ENCODE data around the gene DGKH. TPM values are rescaled to one million over a fixed set of nuclear protein-coding genes. Genes with fewer than 3 reads are reported as not detected.

Gene DGKH
- polyA plus RNA-seq, 6 donors from 2014 or later = 0.03 to 0.05 (median 0.04) TPM; not detected in 3

- peaks cover 0 to 2% (median 0%) of the 10 kb centered on the region in 7 donors for H3K9me3 Mint-ChIP-seq
- ATAC-seq (ENCODE audit: low read depth in 2 of 2) = no peak
- H3K4me1 Mint-ChIP-seq = no peaks in the 10 kb centered on the region
Measured at GRCh38 chr13:42177189-42177588, 128.7 kb downstream of the DGKH start.

GRCh38 chr13:42181381-42181953 is 133.0 kb downstream of the DGKH start:
- H3K4me1 Mint-ChIP-seq = no peaks in the 10 kb centered on the region
- peak overlapping the region in 1 of 8 donors; percentile 75 for H3K4me3 Mint-ChIP-seq
- DNase-seq (no peak), ATAC-seq (ENCODE audit: low read depth in 2 of 2) (no peak)
- H3K36me3 Mint-ChIP-seq = no peaks in the 10 kb centered on the region
- no peaks in the 10 kb centered on the region for H3K27me3 Mint-ChIP-seq
- peaks cover 0 to 2% (median 0%) of the 10 kb centered on the region in 7 donors for H3K9me3 Mint-ChIP-seq
- no peak overlapping the region for H3K27ac Mint-ChIP-seq

More at GRCh38 chr13:42177189-42177588, 128.7 kb downstream of the DGKH start:
- DNase-seq = no peak
- H3K36me3 Mint-ChIP-seq = no peaks in the 10 kb centered on the region
- no peak overlapping the region for H3K27ac Mint-ChIP-seq
- no peak overlapping the region for H3K4me3 Mint-ChIP-seq
- H3K27me3 Mint-ChIP-seq = no peaks in the 10 kb centered on the region

- ATAC-seq (ENCODE audit: low read depth in 2 of 2) (no peak), DNase-seq (no peak)
- Mint-ChIP-seq H3K4me3 (no peak overlapping the region), H3K27ac (no peak overlapping the region), H3K27me3 (no peaks in the 10 kb centered on the region), H3K9me3 (no peaks in the 10 kb centered on the region), H3K36me3 (no peaks in the 10 kb centered on the region), H3K4me1 (peaks cover 0 to 6% (median 0%) of the 10 kb centered on the region in 3 donors)
Measured at GRCh38 chr13:42189061-42189460, 140.6 kb downstream of the DGKH start.

DNA sequence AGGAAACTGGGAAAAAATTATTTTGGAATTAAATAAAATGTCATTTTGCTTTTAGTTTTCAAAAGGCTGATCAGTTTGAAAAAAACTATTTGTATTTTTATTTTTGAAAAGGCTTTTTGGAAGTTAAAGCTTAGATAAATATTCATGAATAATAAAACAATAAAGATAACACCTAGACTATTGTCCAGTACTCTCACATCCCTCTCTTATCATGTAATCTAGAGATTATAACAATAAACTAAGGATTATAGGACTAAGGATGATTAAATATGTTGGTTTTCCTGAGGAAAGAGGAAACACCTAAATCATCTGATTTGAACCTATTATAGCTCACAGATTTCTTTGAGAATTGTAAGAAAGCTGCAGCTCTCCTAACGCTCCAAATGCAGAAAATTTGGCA is 142.1 kb downstream of the DGKH start:
- no peaks in the 10 kb centered on the region for H3K27me3 Mint-ChIP-seq
- no peaks in the 10 kb centered on the region for H3K36me3 Mint-ChIP-seq
- peaks cover 0 to 6% (median 0%) of the 10 kb centered on the region in 3 donors for H3K4me1 Mint-ChIP-seq
- no peaks in the 10 kb centered on the region for H3K9me3 Mint-ChIP-seq
- no peak overlapping the region for H3K4me3 Mint-ChIP-seq
- H3K27ac Mint-ChIP-seq = no peak overlapping the region
- ATAC-seq (ENCODE audit: low read depth in 2 of 2) = no peak
- DNase-seq = no peak

DNA sequence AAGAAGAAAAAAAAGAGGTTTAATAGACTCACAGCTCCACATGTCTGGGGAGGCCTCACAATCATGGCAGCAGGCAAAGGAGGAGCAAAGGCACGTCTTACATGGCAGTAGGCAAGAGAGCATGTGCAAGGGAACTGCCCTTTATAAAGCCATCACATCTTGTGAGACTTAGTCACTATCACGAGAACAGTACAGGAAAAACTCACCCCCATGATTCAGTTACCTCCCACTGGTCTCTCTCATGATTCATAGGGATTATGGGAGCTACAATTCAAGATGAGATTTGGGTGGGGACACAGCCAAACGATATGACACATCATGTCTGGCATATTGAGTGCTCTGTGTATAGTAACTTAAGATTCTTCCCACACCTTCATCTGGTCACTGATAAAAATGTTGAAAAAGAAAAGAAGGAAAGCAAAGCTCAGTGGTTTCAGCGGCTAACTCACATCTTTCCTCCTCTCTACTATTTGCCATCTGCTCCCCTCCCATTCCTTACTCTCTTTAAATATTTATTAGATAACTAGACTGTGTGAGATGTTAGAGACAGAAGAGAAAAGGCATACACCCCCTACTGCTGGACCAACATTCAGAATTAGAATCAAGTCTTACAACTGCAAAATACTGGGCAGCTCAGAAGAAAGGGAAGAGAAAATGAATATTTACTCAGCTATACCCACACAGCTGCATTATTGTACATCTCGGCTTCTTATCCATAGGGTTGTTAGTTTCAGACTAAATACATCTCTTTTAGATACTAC is 163.4 kb downstream of the DGKH start:
- H3K36me3 Mint-ChIP-seq = no peaks in the 10 kb centered on the region
- no peak for DNase-seq

DNA sequence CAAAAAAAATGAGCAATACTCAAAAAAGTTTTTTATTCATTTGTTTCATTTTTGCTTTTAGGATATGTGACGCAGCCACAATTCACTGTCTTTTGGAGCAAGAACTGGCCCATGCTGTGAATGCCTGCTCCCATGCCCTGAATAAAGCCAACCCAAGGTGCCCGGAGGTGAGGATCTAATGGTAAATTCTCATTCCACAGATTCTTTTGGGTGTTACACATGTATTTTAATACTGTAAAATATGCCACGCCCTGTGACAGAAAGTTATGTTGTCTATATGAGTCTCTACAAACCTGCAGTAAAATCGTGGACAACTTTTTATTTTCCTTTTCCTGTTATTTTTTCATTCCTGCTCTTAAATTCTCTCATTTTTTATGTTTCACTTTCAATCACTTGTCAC is 166.0 kb downstream of the DGKH start:
- Mint-ChIP-seq H3K4me3 (no peak overlapping the region), H3K4me1 (no peaks in the 10 kb centered on the region), H3K9me3 (no peaks in the 10 kb centered on the region), H3K27ac (no peak overlapping the region), H3K36me3 (no peaks in the 10 kb centered on the region), H3K27me3 (no peaks in the 10 kb centered on the region)
- no peak for DNase-seq
- ATAC-seq (ENCODE audit: low read depth in 2 of 2) = no peak

More for the DNA sequence above, 163.4 kb downstream of the DGKH start:
- no peak for ATAC-seq (ENCODE audit: low read depth in 2 of 2)
- no peak overlapping the region for H3K4me3 Mint-ChIP-seq
- peaks cover 0 to 2% (median 0%) of the 10 kb centered on the region in 3 donors for H3K4me1 Mint-ChIP-seq
- H3K27me3 Mint-ChIP-seq = no peaks in the 10 kb centered on the region
- H3K27ac Mint-ChIP-seq = no peak overlapping the region
- H3K9me3 Mint-ChIP-seq = no peaks in the 10 kb centered on the region

DNA sequence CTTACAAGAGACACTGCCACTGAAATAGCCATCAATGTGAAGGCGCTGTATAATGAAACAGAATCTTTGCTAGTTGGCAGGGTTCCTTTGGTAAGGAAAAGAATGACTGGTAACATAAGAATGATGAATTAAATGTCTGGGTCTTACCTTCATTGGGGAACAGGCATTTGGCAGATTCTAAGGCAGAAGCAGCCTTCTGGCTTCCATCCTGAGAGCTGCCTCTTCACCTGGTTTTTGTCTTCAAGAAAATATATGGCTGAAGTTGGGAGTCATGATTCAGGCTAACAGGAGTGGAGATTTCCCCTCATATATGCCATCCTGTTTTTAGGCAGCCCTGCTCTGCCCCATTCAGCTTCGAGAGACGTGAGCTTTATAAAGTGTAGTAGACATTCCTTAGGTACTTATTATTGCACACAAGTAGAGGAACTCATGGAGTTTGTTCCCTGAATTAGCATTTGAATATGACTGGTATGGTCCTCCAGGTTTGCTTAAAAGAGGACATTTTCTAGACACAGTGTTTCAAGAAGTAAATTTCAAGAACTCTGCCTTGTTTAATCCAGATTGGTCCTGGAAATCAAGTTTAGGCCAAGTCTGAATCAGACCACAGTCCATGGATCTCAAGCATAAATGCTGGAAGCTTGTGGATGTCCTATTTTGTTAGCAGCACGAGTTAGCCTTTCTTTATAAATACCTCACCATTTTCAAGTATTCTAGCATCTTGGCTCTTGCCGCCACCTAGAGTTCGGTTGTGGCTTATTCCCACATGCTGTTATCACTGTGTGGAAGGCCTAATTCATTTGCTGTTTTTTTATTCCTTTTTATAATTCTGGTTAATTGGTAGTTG is 167.4 kb downstream of the DGKH start:
- no peaks in the 10 kb centered on the region for H3K4me1 Mint-ChIP-seq
- no peak overlapping the region for H3K27ac Mint-ChIP-seq
- H3K27me3 Mint-ChIP-seq = no peaks in the 10 kb centered on the region
- no peaks in the 10 kb centered on the region for H3K36me3 Mint-ChIP-seq
- DNase-seq (no peak), ATAC-seq (ENCODE audit: low read depth in 2 of 2) (no peak)
- no peak overlapping the region for H3K4me3 Mint-ChIP-seq
- H3K9me3 Mint-ChIP-seq = no peaks in the 10 kb centered on the region

GRCh38 chr13:42216422-42216735 is 167.9 kb downstream of the DGKH start:
- no peak for ATAC-seq (ENCODE audit: low read depth in 2 of 2)
- DNase-seq = no peak
- H3K27ac Mint-ChIP-seq = no peak overlapping the region
- H3K27me3 Mint-ChIP-seq = no peaks in the 10 kb centered on the region
- no peaks in the 10 kb centered on the region for H3K36me3 Mint-ChIP-seq
- no peaks in the 10 kb centered on the region for H3K9me3 Mint-ChIP-seq
- no peak overlapping the region for H3K4me3 Mint-ChIP-seq
- H3K4me1 Mint-ChIP-seq = no peaks in the 10 kb centered on the region

DNA sequence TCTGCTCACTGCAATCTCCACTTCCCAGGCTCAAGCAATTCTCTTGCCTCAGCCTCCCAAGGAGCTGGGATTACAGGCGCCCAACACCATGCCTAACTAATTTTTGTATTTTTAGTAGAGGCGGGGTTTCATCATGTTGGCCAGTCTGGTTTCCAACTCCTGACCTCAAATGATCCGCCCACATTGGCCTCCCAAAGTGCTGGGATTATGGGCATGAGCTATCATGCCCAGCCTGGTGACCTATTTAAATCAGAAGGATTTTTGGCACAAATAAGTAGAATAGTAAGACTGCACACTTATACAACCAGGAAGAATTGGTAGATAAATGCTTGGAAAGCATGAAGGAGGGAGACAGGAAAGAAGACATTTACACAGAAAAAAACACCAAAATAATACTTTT is 170.1 kb downstream of the DGKH start:
- Mint-ChIP-seq H3K9me3 (no peaks in the 10 kb centered on the region), H3K27ac (no peak overlapping the region), H3K36me3 (no peaks in the 10 kb centered on the region), H3K27me3 (no peaks in the 10 kb centered on the region), H3K4me1 (no peaks in the 10 kb centered on the region), H3K4me3 (no peak overlapping the region)
- no peak for DNase-seq
- no peak for ATAC-seq (ENCODE audit: low read depth in 2 of 2)

DNA sequence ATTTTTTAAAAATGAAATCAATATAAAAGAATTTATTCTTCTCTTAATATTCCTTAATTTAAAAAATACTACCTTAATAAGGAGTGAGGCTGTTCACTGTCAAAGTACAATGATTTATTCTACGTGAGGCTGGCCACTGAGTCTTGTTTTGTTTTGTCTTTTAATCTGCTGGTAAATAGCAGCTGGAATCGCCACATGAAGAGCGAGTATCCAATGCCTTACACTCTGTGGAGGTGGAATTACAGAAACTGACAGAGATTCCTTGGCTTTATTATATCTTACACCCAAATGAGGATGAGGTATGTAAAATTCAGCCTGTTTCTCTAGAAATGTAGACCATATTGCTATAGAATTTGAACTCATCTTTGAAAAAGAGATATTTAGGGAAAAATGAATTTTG is 170.6 kb downstream of the DGKH start:
- Mint-ChIP-seq H3K4me3 (no peak overlapping the region), H3K4me1 (no peaks in the 10 kb centered on the region), H3K27ac (no peak overlapping the region), H3K27me3 (no peaks in the 10 kb centered on the region), H3K36me3 (peaks cover 0 to under 1% of the 10 kb centered on the region in 2 donors), H3K9me3 (peaks cover 0 to under 1% (median 0%) of the 10 kb centered on the region in 7 donors)
- ATAC-seq (ENCODE audit: low read depth in 2 of 2) = no peak
- DNase-seq = no peak

GRCh38 chr13:42219876-42220275 is 171.4 kb downstream of the DGKH start:
- ATAC-seq (ENCODE audit: low read depth in 2 of 2) (no peak), DNase-seq (no peak)
- H3K27me3 Mint-ChIP-seq = no peaks in the 10 kb centered on the region
- peaks cover 0 to 4% (median 0%) of the 10 kb centered on the region in 7 donors for H3K9me3 Mint-ChIP-seq
- no peaks in the 10 kb centered on the region for H3K4me1 Mint-ChIP-seq
- peaks cover 0 to 8% of the 10 kb centered on the region in 2 donors for H3K36me3 Mint-ChIP-seq
- H3K4me3 Mint-ChIP-seq = no peak overlapping the region
- H3K27ac Mint-ChIP-seq = no peak overlapping the region

DNA sequence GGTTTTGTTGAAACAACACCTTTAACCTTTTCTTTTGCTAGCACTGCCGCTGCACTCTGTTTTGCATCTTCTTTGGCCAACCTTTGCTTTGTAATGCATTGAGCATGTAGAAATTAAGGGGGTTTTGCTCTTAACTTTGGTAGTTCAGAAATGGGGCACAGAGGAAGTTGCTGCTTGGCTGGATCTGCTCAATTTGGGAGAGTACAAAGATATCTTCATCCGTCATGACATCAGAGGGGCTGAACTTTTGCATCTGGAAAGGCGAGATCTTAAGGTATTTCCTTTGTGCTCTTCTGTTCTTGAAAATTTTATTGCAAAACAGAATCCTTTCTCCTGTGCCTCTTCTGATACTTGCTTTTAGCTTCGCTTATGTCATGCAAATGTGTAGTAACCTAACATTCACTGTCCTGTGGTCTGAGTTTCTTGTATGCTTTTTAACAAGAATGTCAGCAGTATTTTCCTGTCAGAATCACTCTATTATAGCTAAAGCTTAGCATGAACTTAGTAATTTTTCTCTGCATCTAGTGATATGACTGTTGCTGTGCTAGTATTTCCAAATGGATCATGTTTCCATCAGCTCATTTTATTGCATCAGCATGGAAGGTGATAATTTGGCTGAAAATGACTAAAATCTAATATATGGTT is 172.8 kb downstream of the DGKH start:
- DNase-seq (no peak), ATAC-seq (ENCODE audit: low read depth in 2 of 2) (no peak)
- no peaks in the 10 kb centered on the region for H3K27me3 Mint-ChIP-seq
- peaks cover 0 to 8% of the 10 kb centered on the region in 2 donors for H3K36me3 Mint-ChIP-seq
- no peaks in the 10 kb centered on the region for H3K4me1 Mint-ChIP-seq
- H3K9me3 Mint-ChIP-seq = peaks cover 0 to 4% (median 0%) of the 10 kb centered on the region in 7 donors
- no peak overlapping the region for H3K4me3 Mint-ChIP-seq
- H3K27ac Mint-ChIP-seq = no peak overlapping the region

GRCh38 chr13:42223681-42224080 is 175.2 kb downstream of the DGKH start:
- peaks cover 0 to 8% of the 10 kb centered on the region in 2 donors for H3K36me3 Mint-ChIP-seq

More at GRCh38 chr13:42223681-42224080, 175.2 kb downstream of the DGKH start:
- Mint-ChIP-seq H3K4me1 (peaks cover 0 to 4% (median 3%) of the 10 kb centered on the region in 3 donors), H3K27ac (no peak overlapping the region), H3K4me3 (no peak overlapping the region), H3K27me3 (no peaks in the 10 kb centered on the region), H3K9me3 (peaks cover 0 to 4% (median 0%) of the 10 kb centered on the region in 7 donors)
- DNase-seq (no peak), ATAC-seq (ENCODE audit: low read depth in 2 of 2) (no peak)

Measured in naive B cell (primary cell).